HG02763 (cell line): ENCODE results near the gene C1orf52.

ENCODE experiments used
- ATAC-seq: cut with Tn5 transposase; IDR thresholded peaks from one replicate; pipeline ENCODE4 v1.9.1; 2021; ENCODE audit warnings: mild to moderate bottlenecking, moderate library complexity; ENCODE audit not compliant: unreplicated experiment

C1orf52 gene

DNA sequence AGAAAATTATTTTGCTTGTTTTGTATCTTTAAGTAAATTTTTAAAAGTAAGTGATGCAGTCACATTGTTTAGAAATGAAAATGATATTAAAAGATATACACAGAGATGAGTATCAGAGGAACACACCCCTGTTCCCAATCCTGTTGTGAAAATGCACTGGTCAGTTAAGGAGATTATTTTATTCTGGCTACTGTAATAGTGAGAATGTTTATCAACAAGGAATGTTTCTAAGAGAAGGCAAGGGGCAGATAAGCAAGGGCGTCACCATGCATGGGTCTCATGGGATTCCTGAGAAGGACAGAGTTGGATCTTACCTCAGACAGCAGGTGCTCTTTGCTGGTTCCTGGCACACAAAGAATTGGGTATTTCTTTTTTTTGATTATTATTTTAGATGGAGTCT is 21.8 kb downstream of the C1orf52 start:
- ATAC-seq, result no peak

DNA sequence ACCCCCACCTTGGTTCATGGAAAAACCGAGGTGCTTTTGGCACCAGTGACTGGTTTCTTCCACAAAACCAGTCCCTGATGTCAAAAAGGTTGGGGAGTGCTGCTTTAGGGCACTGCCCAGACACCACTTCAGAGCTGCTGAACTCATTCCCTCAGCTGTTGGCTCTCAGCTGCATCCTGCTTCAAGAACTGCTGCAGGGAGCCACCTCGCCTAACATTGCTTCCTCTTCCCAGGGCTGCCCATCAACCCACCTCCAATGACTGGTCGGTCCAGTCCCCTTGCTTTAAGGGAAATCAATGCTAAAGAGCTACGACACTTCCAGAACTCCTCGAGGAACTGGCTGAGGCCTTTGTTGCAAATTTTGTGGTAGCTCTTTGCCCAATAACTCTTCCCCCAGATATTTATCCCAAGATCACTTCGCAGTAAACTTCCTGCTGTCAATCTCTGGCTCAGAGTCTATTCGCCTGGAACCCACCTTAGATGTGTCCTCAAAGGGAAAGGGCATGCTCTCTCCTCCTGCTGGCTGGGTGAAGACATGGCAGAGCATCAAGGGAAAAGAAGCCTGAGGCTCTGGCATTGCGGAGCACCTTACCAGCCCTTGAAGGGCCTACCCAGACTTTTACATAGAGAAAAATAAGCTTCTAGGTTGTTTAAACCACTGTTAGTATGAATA is 29.0 kb downstream of the C1orf52 start:
- no peak for ATAC-seq

GRCh38 chr1:85229574-85230097 is 29.8 kb downstream of the C1orf52 start:
- ATAC-seq, result no peak

- no peak for ATAC-seq
These were observed 30.5 kb downstream of the C1orf52 start for GRCh38 chr1:85228972-85229371.

DNA sequence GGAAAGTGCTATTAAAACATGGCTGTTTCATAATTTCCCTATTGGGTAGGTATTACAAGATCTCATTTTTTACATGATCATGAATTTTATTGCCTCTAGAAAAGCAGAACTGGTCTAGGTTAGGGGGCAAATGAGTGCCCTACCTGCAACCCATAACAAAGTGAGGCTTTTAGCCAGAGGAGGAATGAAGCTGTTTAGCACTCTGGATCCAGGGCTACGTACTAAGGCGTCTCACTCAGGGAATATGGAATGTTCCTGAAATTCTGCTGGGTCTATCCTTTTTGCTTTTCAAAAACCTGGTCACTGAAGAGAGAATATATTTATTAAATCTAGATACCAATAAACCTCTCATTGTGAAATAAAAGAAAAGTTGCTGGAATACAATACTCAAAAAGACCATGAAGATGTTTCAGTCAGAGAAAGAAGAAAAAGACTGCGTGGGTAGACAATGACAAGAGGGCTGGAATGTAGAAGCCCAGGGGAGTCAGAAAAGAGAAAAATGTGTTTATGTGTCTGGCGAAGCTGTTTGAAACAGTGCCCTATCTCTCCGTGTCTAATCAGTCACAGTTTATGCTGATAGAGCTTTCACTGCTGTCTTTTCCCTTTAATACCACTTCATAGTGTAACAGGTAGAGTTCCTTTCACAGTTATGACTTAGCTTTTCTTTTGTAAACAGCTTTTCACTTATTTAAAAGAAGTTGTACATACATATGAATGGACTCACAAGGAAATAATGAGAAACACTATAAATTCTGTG is 33.7 kb downstream of the C1orf52 start:
- no peak for ATAC-seq

DNA sequence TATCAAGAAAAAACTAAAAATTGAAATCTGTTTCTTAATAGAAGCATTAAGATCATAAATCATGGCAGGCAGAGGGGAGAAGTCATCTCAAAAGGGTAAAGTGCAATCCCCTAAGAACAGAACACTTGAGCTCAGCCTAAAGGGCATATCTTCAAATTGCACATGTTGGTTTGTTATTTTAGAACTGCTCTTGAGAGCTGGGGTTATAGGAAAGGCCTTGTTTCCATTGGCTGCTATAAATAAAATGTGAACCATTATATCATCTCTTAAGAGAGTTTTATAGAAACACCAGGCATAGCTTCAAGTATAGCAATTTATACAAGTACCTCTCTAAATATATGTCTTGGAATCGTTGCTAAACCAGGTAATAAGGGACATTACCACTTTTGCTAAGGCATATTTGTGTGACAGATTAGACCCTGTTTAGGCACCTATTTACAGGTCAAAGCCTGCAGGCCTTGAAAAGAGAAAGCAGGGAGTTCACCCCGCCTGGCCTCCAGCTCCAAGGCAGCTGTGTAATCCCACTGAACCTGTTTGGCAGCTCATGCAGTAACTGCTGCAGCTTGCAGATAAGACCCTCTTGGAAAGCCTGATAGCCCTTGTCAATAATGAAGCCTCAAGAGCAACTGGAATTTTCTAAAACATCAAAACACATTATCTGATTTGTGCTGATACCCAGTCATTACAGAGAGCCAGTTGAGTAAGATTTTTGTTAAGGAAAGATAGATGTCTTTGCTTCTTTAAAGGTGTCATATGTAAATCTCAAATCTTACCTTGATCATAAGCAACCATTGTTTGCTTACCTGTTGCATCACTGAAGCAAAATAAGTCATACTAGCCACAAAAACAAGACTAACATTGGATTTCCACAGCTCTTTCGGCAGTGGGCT is 34.5 kb downstream of the C1orf52 start:
- ATAC-seq, result no peak

- ATAC-seq, result no peak
These were observed 35.2 kb downstream of the C1orf52 start for GRCh38 chr1:85224295-85224694.

GRCh38 chr1:85223334-85223733 is 36.1 kb downstream of the C1orf52 start:
- ATAC-seq, result no peak

GRCh38 chr1:85220756-85221201 is 38.7 kb downstream of the C1orf52 start:
- no peak for ATAC-seq

- ATAC-seq, result no peak
These were observed 39.4 kb downstream of the C1orf52 start for GRCh38 chr1:85219853-85220610.

- no peak for ATAC-seq
These were observed 42.8 kb downstream of the C1orf52 start for GRCh38 chr1:85216697-85217096.

DNA sequence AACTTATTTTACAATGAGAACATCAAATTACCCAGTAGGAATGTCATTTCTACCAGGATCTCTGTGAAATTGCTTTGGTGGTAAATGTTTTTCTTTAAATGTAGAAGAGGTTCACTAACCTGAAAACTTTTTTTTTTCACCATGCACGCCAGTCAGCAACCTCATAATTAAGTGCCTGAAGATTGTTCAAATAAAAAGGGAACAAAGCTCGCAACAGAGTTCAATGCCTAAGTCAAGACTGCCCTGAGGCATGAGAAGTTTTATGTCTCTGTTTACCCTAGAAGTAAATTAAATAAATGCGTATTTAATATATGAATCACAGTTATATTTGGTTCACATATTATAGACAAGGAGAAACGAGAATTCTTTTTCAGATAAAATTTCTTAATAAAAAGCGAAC is 44.8 kb downstream of the C1orf52 start:
- ATAC-seq, result no peak

DNA sequence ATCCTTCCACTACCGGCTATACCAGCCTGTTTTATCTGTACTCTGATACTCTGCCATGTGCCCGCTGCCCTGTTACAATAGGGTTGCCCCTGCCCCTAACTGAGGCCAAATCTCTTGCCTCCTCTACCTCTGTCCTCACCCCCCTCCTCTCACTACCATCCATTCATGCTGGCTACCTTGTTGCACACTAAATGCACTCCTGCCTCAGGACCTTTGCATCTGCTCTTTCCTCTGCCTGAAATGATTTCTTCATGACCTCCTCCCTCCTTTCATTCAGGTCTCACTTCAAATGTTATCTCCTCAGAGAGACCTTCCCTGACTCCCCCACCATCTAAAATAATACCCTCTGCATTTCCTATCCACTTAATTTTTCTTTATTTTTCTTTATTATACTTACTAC is 51.0 kb downstream of the C1orf52 start:
- ATAC-seq, result no peak

GRCh38 chr1:85203573-85204171 is 55.8 kb downstream of the C1orf52 start:
- no peak for ATAC-seq

GRCh38 chr1:85202864-85203255 is 56.6 kb downstream of the C1orf52 start:
- no peak for ATAC-seq

GRCh38 chr1:85202092-85202863 is 57.2 kb downstream of the C1orf52 start:
- ATAC-seq, result no peak

GRCh38 chr1:85201340-85202091 is 57.9 kb downstream of the C1orf52 start:
- ATAC-seq, result peak; percentile 41

DNA sequence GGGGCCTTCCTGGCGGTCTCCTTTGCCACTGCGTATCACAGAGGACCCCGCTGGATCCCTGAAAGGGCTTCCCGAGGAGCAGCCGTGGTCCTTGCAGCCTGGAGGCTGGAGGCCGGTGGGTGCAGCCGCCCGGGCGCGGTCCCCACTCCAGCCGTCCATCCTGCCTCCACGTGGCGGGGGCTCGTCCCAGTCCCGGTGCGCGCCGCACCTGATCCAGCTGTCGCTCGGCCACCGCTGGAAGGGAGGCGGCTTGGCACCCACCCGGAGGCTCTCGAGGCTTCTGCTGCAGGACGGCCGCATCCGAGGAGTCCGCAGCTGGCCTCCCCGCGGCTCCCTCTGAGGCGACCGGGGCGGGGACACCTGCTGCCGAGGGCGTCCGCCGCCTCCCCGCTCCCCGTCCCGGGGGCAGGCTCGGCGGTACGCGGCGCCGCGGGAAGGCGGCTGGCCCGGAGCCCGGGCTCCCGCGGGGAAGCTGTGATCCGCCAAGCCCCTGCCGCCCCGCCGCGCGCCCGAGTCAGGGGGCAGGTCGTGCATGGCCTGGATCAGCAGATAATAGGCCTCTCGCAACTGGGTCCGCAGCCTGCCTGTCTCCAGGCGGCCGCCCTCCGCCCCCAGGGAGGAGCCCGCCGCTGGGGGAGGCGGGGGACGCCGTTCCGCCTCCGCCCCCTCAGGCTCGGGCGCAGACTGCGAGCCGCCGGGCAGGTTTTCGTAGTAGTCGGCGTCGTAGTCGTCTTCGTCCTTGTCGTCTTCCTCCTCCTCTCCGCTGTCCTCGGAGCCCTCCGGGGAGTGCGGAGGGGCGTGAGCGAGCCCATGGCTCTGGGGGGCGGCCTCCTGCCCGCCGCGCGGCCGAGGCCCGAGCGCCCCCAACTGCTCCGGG is 58.8 kb downstream of the C1orf52 start, which contains the start of gene SYDE2:
Gene SYDE2, minus strand, starts transcription at position 554 of the 877 bp plus-strand sequence. Its CDS starts 20 bp downstream, at position 534.
- peak; percentile 66 for ATAC-seq
